ENCODE results near the gene CLIC3.

DNA sequence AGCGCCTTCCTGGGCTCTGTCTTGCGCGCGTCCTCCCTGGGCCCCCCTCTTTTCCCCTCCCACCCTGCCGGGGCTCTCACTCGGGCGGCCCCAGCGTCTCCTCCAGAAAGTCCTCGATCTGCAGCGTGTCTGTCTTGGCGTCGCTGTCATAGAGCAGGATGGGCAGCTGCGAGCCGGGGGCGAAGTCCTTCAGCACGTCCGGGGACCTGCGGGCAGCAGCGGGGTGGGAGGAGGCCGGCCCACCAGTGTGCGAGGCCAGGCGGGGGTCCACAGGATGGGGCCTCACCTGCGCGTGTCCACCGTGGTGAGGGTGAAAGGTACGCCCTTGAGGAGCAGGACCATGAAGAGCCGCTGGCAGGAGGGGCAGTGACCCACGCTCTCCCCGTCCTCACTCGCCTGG lies 1.0 kb downstream of the CLIC3 start:
- TF ChIP-seq, protein P1, sequence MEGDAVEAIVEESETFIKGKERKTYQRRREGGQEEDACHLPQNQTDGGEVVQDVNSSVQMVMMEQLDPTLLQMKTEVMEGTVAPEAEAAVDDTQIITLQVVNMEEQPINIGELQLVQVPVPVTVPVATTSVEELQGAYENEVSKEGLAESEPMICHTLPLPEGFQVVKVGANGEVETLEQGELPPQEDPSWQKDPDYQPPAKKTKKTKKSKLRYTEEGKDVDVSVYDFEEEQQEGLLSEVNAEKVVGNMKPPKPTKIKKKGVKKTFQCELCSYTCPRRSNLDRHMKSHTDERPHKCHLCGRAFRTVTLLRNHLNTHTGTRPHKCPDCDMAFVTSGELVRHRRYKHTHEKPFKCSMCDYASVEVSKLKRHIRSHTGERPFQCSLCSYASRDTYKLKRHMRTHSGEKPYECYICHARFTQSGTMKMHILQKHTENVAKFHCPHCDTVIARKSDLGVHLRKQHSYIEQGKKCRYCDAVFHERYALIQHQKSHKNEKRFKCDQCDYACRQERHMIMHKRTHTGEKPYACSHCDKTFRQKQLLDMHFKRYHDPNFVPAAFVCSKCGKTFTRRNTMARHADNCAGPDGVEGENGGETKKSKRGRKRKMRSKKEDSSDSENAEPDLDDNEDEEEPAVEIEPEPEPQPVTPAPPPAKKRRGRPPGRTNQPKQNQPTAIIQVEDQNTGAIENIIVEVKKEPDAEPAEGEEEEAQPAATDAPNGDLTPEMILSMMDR (IDR thresholded peaks at IDR 0.05; ENCODE audit: insufficient read depth, low read depth, low read length), result no peak
- no peak for TF ChIP-seq EZH2 (IDR thresholded peaks at IDR 0.05; ENCODE audit: insufficient read depth, low read length)
